ENCODE results near the gene UCN2.
A peak's percentile ranks its signal among the peaks of the same experiment; 100 is the strongest.

Gene UCN2

DNA sequence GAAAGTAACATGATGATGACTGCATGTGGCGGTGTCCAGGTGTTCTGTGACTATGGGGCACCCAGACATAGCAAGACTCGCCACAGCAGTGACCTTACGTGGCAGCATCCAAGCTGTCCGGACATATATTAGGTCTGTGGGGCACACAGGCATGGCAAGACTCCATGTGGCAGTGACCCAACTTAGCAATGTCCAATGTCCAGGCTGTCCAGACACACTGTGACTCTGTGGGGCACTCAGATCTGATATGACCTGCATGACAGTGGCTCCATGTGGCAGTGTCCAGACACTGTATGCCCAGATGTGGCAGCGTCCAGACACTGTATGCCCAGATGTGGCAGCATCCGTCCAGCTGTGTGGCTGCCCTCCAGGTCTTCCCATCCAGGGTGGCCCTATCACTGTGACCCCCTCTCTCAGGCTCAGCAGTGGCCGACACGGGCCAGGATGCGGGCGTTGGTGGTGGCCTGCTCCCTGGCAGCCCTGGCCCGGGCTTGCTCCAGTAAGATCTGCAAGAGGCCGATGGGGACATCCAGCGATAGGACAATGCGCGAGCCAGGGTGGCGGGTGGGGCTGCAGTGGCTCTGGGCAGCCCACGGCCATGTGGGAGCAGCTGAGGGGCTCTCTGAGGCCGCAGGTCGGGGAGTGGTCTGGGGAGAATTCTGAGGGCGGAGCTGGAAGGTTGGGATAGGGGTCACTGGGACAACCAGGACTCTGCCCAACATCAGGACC lies 1.1 kb downstream of the UCN2 start:
- no peak overlapping the region for H3K27ac ChIP-seq
- H3K36me3 ChIP-seq (ENCODE audit: insufficient read depth, low read length), result no peaks in the 10 kb centered on the region
- H3K9ac ChIP-seq (ENCODE audit: insufficient read length), result no peak overlapping the region
- DNase-seq (ENCODE audit: low read depth, low spot score), result no peak
- no peaks in the 10 kb centered on the region for H3K9me3 ChIP-seq (ENCODE audit: low read depth, low read length)
- H3K4me3 ChIP-seq, result no peak overlapping the region
- TF ChIP-seq FOXP2 (optimal IDR thresholded peaks at IDR 0.05; ENCODE audit: control extremely low read depth, extremely low read length, insufficient read depth), result no peak

DNA sequence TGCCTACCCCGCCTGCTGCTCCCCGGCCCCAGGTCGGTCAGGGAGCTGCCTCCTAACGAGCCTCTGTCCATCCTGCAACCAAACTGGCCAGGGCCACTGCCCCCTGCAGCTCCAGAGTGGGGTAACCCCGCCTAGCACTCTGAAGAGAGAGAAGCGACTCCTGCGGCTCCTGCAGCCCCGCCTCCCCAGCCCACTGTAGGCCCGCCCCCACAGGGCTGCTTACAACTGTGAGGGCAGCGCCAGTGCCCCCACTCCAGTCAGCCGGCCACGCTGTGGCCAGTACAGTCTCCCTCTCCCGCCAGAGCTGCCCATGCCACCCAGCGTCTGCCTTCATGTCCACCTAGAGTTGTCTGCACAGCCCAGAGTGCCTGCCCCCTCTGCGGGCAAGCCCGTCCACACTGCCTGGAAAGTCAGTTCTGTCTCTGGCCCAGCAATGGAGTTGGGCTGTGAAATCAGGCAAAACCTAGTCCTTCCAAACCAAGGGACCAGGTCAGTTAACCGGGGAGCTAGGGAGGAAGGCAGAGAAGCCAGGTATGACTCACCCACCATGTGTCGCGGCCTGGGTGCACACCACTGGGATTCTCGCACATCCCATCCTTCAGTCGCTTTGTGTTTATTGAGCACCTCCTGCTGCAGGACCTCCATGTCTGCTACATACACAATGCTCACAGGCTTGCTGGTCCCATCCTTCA lies 2.4 kb downstream of the UCN2 start:
- Histone ChIP-seq H3K27ac (no peak overlapping the region), H3K4me3 (no peak overlapping the region), H3K9me3 (ENCODE audit: low read depth, low read length) (no peaks in the 10 kb centered on the region), H3K36me3 (ENCODE audit: insufficient read depth, low read length) (no peaks in the 10 kb centered on the region), H3K9ac (ENCODE audit: insufficient read length) (no peak overlapping the region)
- TF ChIP-seq EZH2 (IDR thresholded peaks at IDR 0.05), result no peak
- TF ChIP-seq FOXP2 (optimal IDR thresholded peaks at IDR 0.05; ENCODE audit: control extremely low read depth, extremely low read length, insufficient read depth), result no peak
- no peak for TF ChIP-seq POLR2AphosphoS5 (IDR thresholded peaks at IDR 0.05; ENCODE audit: borderline replicate concordance, low read depth, low read length)
- no peak for DNase-seq (ENCODE audit: low read depth, low spot score)

DNA sequence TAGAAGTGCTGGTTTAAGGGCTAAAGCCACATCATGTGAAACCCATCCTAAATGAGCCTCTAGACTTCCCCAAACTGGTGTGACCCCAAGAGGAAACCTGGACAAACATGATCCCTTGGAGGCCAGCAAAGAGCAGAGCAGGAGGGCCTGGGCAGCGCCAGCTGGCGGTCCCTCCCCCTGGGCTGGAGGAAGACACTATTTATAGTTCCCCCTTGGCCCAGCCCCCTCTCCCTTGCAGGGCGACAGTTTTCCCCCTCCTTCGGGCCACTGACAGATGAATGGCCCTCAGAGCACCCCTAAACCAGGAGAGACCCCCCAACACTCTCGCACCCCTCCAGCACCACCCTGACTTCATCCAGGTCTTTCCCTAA lies 2.9 kb downstream of the UCN2 start:
- H3K4me3 ChIP-seq, result no peak overlapping the region
- no peak overlapping the region for H3K9ac ChIP-seq (ENCODE audit: insufficient read length)
- no peak overlapping the region for H3K27ac ChIP-seq
- DNase-seq (ENCODE audit: low read depth, low spot score), result no peak
- H3K36me3 ChIP-seq (ENCODE audit: insufficient read depth, low read length), result no peaks in the 10 kb centered on the region
- H3K9me3 ChIP-seq (ENCODE audit: low read depth, low read length), result no peaks in the 10 kb centered on the region
- TF ChIP-seq EZH2 (IDR thresholded peaks at IDR 0.05) (no peak), FOXP2 (optimal IDR thresholded peaks at IDR 0.05; ENCODE audit: control extremely low read depth, extremely low read length, insufficient read depth) (no peak), POLR2AphosphoS5 (IDR thresholded peaks at IDR 0.05; ENCODE audit: borderline replicate concordance, low read depth, low read length) (no peak)

DNA sequence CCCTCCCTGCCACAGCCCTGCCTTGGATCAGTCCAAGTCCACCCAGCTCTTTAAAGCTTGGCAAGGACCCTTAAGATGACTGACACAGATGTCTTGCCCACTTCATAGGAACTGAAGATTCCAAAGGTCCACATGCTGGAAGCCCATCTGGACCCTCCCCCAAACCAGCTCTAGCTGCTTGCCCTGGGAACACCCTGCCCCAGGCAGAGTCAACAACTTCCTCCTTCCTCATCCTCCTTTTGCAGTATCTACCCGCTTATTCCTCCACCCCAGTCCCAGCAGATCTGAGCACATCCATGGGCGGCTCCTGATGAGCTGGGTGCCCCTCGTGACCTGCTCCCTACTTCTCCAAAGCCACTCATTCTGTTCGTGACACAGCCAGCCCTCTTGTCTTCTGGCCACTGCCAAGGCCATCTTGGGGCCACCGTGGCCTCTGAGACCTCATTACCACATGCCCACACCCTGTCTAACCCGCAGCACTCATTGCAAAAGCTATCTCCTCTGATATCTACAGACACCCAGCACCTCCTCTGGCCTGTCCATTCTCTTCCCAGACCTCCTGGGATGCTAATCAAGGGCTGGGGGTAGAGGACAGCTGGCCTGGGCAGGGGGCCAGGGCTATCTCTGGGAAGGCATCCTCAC lies 5.0 kb downstream of the UCN2 start:
- Histone ChIP-seq H3K9ac (ENCODE audit: insufficient read length) (no peak overlapping the region), H3K9me3 (ENCODE audit: low read depth, low read length) (no peaks in the 10 kb centered on the region), H3K4me3 (no peak overlapping the region), H3K36me3 (ENCODE audit: insufficient read depth, low read length) (no peaks in the 10 kb centered on the region), H3K27ac (no peak overlapping the region)
- DNase-seq (ENCODE audit: low read depth, low spot score), result no peak
- TF ChIP-seq FOXP2 (optimal IDR thresholded peaks at IDR 0.05; ENCODE audit: control extremely low read depth, extremely low read length, insufficient read depth), result no peak
- TF ChIP-seq POLR2AphosphoS5 (IDR thresholded peaks at IDR 0.05; ENCODE audit: borderline replicate concordance, low read depth, low read length), result no peak
- no peak for TF ChIP-seq EZH2 (IDR thresholded peaks at IDR 0.05)

DNA sequence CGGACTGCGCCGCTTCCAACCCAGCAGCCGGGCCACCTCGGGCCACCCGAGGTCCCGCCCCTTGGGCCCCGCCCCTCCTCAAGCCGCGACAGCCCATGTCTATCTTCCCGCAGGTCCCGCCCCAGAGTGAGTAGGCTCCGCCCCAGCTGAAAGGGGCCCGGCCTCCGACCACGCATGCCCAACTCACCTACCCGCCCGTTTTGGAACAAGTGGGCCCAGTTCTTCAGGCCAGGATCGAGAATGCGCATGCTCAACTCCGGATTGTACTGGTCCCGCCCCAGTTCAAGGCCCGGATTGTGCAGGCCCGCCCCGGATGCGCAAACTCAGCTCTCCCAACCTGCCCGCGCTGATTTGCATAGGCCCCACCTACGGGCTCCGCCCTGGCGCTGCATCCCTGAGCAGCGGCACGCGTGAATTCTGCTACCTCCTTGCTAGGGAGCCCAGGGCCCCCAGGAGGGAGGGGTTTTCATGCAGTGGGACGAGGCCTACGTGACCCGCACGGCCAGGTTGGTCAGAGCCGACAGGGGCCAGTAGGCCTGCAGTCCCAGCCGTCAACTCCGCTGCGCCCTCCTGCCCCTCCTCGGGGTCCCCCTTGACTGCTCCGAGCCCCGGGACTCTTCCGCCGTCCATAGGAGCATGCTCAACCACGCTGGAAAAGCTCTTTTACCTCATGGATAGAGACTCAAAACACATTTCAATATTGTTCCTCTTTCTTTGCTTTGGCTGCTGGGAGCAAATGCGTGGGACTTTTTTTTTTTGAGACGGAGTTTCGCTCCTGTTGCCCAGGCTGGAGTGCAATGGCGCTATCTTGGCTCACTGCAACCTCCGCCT lies 6.6 kb downstream of the UCN2 start, which contains the start of gene PFKFB4:
Gene PFKFB4 (minus strand): TSS at position 8 of the 831 bp plus-strand sequence. CDS start 26 bp downstream, outside the sequence.
- no peaks in the 10 kb centered on the region for H3K9me3 ChIP-seq (ENCODE audit: low read depth, low read length)
- TF ChIP-seq POLR2AphosphoS5 (IDR thresholded peaks at IDR 0.05; ENCODE audit: borderline replicate concordance, low read depth, low read length) (peak; percentile 84), EZH2 (IDR thresholded peaks at IDR 0.05) (no peak)
- H3K9ac ChIP-seq (ENCODE audit: insufficient read length), result no peak within 1 kb of the TSS
- peak within 1 kb of the TSS; percentile 31; the same call in 1 of the 2 replicates for H3K27ac ChIP-seq
- no peaks in the 10 kb centered on the region for H3K36me3 ChIP-seq (ENCODE audit: insufficient read depth, low read length)
- H3K4me3 ChIP-seq, result peak within 1 kb of the TSS; percentile 79
- peak; percentile 89 for DNase-seq (ENCODE audit: low read depth, low spot score)

DNA sequence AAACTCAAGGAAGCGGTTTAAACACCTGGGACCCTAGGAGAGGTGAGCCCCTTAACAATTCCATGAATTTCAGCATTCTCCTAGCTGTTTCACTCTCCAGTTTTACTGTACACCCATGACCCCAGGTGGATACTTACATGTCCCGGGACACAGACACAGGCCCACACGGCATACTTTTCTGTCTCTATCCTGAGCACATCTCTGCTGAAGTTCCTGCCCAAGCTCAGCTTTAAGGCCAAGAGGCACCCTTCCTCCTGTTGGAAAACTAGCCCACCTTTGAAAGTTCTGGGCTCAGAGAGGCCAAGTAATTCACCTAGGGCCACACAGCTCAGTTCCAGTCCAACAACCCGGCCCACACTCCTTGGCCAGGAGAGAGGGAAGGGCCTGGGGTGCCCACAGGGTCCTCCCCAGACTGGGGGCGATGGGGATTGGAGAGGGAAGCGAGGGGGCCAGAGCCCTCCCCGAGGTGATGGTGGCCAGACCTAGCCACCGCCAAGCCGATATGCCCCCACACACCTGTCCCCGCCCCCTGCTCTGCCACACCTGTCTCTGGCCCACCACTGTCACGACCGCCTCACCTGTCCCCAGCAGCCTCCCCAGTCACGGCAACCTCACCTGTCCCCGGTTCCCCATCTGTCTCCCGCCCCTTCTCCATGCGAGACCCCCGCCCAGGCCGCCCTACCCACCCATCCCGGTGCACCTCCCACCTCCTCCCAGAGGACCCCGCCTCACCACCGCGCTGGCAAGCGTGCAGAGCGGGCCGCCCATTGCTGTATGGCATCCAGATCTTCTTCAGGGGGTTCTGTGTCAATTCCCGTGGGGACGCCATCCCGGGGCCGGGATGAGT lies 7.4 kb downstream of the UCN2 start:
- Histone ChIP-seq H3K4me3 (peak overlapping the region; percentile 79), H3K36me3 (ENCODE audit: insufficient read depth, low read length) (no peaks in the 10 kb centered on the region), H3K27ac (no peak overlapping the region), H3K9me3 (ENCODE audit: low read depth, low read length) (no peaks in the 10 kb centered on the region), H3K9ac (ENCODE audit: insufficient read length) (no peak overlapping the region)
- no peak for DNase-seq (ENCODE audit: low read depth, low spot score)
- no peak for TF ChIP-seq EZH2 (IDR thresholded peaks at IDR 0.05)
- no peak for TF ChIP-seq POLR2AphosphoS5 (IDR thresholded peaks at IDR 0.05; ENCODE audit: borderline replicate concordance, low read depth, low read length)
- no peak for TF ChIP-seq FOXP2 (optimal IDR thresholded peaks at IDR 0.05; ENCODE audit: control extremely low read depth, extremely low read length, insufficient read depth)

DNA sequence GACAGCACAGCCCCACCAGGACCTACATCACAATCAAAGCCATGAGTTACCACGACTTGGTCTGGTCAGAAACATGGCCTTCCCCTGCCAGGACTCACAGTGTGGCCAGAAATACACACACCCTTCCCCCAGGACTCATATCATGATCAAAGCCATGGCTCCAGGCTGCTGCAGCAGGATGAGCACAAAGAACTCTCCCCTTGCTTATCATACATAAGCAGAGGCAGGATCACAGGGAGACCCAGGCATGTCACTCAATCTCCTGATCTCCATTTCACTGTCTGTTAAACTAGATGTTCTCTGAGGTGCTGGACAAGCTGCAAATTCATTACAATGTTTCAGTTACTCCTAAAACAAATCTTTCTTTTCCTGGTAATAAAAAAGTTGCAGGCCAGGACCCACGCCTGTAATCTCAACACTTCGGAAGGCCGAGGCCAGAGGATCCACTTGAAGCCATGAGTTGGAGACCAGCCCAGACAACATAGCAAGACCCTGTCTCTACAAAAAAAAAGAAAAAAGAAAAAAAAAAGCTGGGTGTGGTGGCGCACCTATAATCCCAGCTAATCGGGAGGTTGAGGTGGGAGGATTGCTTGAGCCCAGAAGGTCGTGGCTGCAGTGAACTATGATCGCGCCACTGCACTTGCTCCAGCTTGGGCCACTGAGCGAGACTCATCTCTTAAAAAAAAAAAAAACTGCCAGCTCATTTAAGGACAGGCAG lies 8.2 kb downstream of the UCN2 start:
- TF ChIP-seq POLR2AphosphoS5 (IDR thresholded peaks at IDR 0.05; ENCODE audit: borderline replicate concordance, low read depth, low read length) (no peak), EZH2 (IDR thresholded peaks at IDR 0.05) (no peak), FOXP2 (optimal IDR thresholded peaks at IDR 0.05; ENCODE audit: control extremely low read depth, extremely low read length, insufficient read depth) (no peak)
- no peak overlapping the region for H3K27ac ChIP-seq
- DNase-seq (ENCODE audit: low read depth, low spot score), result no peak
- no peaks in the 10 kb centered on the region for H3K36me3 ChIP-seq (ENCODE audit: insufficient read depth, low read length)
- no peak overlapping the region for H3K9ac ChIP-seq (ENCODE audit: insufficient read length)
- no peaks in the 10 kb centered on the region for H3K9me3 ChIP-seq (ENCODE audit: low read depth, low read length)
- no peak overlapping the region for H3K4me3 ChIP-seq

All from SK-N-MC (cell line).